ENCODE results near the gene CASP14. TPM values are rescaled to one million over a fixed set of nuclear protein-coding genes. Genes with fewer than 3 reads are reported as not detected.
A peak's percentile ranks its signal among the peaks of the same experiment; 100 is the strongest.

The CASP14 gene
- total and polyA plus RNA-seq, 2 of the 13 experiments (the other 11 are each of a cell fraction or from before 2014, with no cell fraction given) = not detected

DNA sequence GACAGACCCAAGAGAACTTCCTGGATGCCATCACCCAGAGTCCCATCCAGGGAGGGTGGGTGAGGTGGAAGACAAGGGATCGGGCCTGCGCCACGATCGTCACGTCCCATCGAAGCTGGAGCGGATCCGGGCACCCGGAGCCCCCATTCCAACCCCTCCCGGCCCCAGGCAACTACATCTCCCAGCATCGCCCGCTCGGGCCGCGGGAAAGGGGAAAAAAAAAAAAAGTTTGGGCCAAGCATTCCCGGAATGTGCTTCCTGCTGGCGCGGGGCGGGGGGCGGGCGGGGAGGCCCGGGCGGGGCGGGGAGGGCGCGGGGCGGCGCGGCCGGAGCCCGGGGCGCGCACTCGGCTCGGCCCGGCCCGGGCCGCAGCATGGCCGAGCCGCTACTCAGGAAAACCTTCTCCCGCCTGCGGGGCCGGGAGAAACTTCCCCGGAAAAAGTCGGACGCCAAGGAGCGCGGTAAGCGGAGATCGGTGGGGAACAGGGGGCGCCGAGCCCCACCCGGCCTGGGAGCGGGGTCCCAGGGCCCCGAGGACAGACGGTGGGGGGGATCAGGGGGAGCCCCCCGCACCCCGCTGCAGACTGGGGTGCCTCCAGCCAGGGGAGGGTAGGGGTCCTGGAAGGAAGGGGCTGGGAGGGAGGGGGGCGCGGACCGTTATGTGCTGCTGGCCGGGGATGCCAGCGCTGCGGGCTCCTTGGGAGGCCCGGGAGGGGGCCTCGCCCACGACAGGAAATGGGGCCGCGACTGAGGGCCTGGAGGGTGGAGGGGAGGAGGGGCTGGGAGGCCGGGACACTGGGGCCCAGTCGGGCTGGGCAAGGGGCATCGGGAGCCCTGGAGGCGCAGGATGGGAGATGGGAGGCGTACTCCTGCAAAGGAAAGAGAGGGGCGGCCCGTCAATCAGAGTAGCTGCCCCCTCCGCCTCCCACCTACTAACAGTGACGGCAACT is 58.1 kb downstream of the CASP14 start, which contains the start of gene SYDE1 (continued):
- no peak for TF ChIP-seq ZNF10 (CRISPR knock-in tag; IDR thresholded peaks at IDR 0.05; ENCODE audit: borderline replicate concordance, low read depth)
- TF ChIP-seq SP1 (IDR thresholded peaks at IDR 0.05) = no peak
- no peak for TF ChIP-seq SP1 (CRISPR knock-in tag; IDR thresholded peaks at IDR 0.05)
- TF ChIP-seq TAF1 (CRISPR knock-in tag; IDR thresholded peaks at IDR 0.05) = no peak; the same call in 1 of the 2 replicates
- TF ChIP-seq YY1 (IDR thresholded peaks at IDR 0.05; ENCODE audit: insufficient read depth, insufficient replicate concordance, low read depth, low read length) = peak; percentile 30
- TF ChIP-seq, protein P1, sequence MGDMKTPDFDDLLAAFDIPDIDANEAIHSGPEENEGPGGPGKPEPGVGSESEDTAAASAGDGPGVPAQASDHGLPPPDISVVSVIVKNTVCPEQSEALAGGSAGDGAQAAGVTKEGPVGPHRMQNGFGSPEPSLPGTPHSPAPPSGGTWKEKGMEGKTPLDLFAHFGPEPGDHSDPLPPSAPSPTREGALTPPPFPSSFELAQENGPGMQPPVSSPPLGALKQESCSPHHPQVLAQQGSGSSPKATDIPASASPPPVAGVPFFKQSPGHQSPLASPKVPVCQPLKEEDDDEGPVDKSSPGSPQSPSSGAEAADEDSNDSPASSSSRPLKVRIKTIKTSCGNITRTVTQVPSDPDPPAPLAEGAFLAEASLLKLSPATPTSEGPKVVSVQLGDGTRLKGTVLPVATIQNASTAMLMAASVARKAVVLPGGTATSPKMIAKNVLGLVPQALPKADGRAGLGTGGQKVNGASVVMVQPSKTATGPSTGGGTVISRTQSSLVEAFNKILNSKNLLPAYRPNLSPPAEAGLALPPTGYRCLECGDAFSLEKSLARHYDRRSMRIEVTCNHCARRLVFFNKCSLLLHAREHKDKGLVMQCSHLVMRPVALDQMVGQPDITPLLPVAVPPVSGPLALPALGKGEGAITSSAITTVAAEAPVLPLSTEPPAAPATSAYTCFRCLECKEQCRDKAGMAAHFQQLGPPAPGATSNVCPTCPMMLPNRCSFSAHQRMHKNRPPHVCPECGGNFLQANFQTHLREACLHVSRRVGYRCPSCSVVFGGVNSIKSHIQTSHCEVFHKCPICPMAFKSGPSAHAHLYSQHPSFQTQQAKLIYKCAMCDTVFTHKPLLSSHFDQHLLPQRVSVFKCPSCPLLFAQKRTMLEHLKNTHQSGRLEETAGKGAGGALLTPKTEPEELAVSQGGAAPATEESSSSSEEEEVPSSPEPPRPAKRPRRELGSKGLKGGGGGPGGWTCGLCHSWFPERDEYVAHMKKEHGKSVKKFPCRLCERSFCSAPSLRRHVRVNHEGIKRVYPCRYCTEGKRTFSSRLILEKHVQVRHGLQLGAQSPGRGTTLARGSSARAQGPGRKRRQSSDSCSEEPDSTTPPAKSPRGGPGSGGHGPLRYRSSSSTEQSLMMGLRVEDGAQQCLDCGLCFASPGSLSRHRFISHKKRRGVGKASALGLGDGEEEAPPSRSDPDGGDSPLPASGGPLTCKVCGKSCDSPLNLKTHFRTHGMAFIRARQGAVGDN (CRISPR knock-in tag; IDR thresholded peaks at IDR 0.05) = peak; percentile 57
- no peak for TF ChIP-seq ONECUT2 (CRISPR knock-in tag; IDR thresholded peaks at IDR 0.05)
- TF ChIP-seq ZNF232 (CRISPR knock-in tag; IDR thresholded peaks at IDR 0.05; ENCODE audit: borderline replicate concordance) = no peak
- TF ChIP-seq, protein P2, sequence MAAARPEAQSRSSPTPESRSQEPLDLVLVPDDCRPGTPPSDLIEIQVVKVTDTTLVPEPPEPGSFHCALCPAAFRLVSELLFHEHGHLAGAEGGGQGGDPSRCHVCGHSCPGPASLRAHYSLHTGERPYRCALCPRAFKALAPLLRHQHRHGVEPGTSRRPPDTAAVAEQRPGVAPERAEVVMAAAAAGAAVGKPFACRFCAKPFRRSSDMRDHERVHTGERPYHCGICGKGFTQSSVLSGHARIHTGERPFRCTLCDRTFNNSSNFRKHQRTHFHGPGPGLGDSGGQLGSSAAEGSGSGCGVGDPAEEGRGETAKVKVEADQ (CRISPR knock-in tag; IDR thresholded peaks at IDR 0.05; ENCODE audit: borderline replicate concordance) = no peak
- TF ChIP-seq ASH2L (IDR thresholded peaks at IDR 0.05; ENCODE audit: insufficient read length, low read depth, low read length) = no peak
- TF ChIP-seq ZNF773 (CRISPR knock-in tag; IDR thresholded peaks at IDR 0.05; ENCODE audit: borderline replicate concordance) = no peak
- TF ChIP-seq PHF5A (CRISPR knock-in tag; IDR thresholded peaks at IDR 0.05; ENCODE audit: low read depth, unreplicated experiment) = no peak
- TF ChIP-seq GABPB1 (CRISPR knock-in tag; IDR thresholded peaks at IDR 0.05) = peak; percentile 59
- TF ChIP-seq HNRNPK (IDR thresholded peaks at IDR 0.05; ENCODE audit: low read depth, low read length, poor library complexity, severe bottlenecking) = peak; percentile 87
- 0 out of 2 replicates have a peak, but pooled peaks have one; percentile 44 for TF ChIP-seq NR2C2 (CRISPR knock-in tag; IDR thresholded peaks at IDR 0.05; ENCODE audit: borderline replicate concordance)
- TF ChIP-seq RBFOX2 (IDR thresholded peaks at IDR 0.05; ENCODE audit: low read depth, low read length) = peak; percentile 55
- TF ChIP-seq, protein P3, sequence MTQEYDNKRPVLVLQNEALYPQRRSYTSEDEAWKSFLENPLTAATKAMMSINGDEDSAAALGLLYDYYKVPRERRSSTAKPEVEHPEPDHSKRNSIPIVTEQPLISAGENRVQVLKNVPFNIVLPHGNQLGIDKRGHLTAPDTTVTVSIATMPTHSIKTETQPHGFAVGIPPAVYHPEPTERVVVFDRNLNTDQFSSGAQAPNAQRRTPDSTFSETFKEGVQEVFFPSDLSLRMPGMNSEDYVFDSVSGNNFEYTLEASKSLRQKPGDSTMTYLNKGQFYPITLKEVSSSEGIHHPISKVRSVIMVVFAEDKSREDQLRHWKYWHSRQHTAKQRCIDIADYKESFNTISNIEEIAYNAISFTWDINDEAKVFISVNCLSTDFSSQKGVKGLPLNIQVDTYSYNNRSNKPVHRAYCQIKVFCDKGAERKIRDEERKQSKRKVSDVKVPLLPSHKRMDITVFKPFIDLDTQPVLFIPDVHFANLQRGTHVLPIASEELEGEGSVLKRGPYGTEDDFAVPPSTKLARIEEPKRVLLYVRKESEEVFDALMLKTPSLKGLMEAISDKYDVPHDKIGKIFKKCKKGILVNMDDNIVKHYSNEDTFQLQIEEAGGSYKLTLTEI (CRISPR knock-in tag; conservative IDR thresholded peaks at IDR 0.05) = no peak
- TF ChIP-seq ZNF225 (CRISPR knock-in tag; IDR thresholded peaks at IDR 0.05) = no peak
- no peak for TF ChIP-seq ZNF543 (CRISPR knock-in tag; IDR thresholded peaks at IDR 0.05)
- TF ChIP-seq AHR (CRISPR knock-in tag; IDR thresholded peaks at IDR 0.05) = no peak
- TF ChIP-seq GABPA (IDR thresholded peaks at IDR 0.05; ENCODE audit: low read depth, low read length) = peak; percentile 28; the same call in 1 of the 2 replicates
- TF ChIP-seq GABPA (CRISPR knock-in tag; IDR thresholded peaks at IDR 0.05; ENCODE audit: low read depth) = peak; percentile 73
- TF ChIP-seq ZC3H13 (CRISPR knock-in tag; IDR thresholded peaks at IDR 0.05) = no peak
